ENCODE results near the gene UBIAD1. TPM values are rescaled to one million over a fixed set of nuclear protein-coding genes. Genes with fewer than 3 reads are reported as not detected.

UBIAD1 gene
- total and polyA plus RNA-seq, 10 of the 15 experiments (the other 5 are each of a cell fraction or from before 2014, with no cell fraction given), result 4.5 to 23.8 (median 16.0) TPM

GRCh38 chr1:11262171-11263049, 10.6 kb upstream of the UBIAD1 start, which contains the start of gene MTOR (continued):
- TF ChIP-seq MLLT1 (IDR thresholded peaks at IDR 0.05) (0 out of 2 replicates have a peak, but pooled peaks have one; percentile 43), NRF1 (conservative IDR thresholded peaks at IDR 0.05; ENCODE audit: low read depth, low read length) (no peak), MYC (IDR thresholded peaks at IDR 0.05; ENCODE audit: insufficient read depth, insufficient read length, insufficient replicate concordance, low read length, severe bottlenecking) (peak; percentile 34), ZNF207 (IDR thresholded peaks at IDR 0.05; ENCODE audit: borderline replicate concordance) (peak; percentile 94), JUND (IDR thresholded peaks at IDR 0.05; ENCODE audit: low read depth, low read length) (no peak), SMAD5 (IDR thresholded peaks at IDR 0.05; ENCODE audit: low read depth) (peak; percentile 35), IKZF1 (conservative IDR thresholded peaks at IDR 0.05) (peak; percentile 79), TCF12 (IDR thresholded peaks at IDR 0.05; ENCODE audit: low read depth, low read length) (0 out of 2 replicates have a peak, but pooled peaks have one; percentile 27), RAD21 (IDR thresholded peaks at IDR 0.05; ENCODE audit: insufficient read depth, low read depth, low read length) (peak; percentile 10; the same call in 1 of the 2 replicates), BCL11A (IDR thresholded peaks at IDR 0.05; ENCODE audit: low read depth, low read length) (no peak), POU2F2 (IDR thresholded peaks at IDR 0.05; ENCODE audit: borderline replicate concordance, low read depth, low read length) (peak; percentile 75; the same call in 1 of the 3 replicates), FOXK2 (IDR thresholded peaks at IDR 0.05) (no peak), TBL1XR1 (IDR thresholded peaks at IDR 0.05; ENCODE audit: low read depth, low read length) (no peak), ASH2L (IDR thresholded peaks at IDR 0.05; ENCODE audit: borderline replicate concordance, low read depth) (no peak), FOS (IDR thresholded peaks at IDR 0.05; ENCODE audit: borderline replicate concordance, extremely low read depth, insufficient read length) (peak; percentile 68), EGR1 (IDR thresholded peaks at IDR 0.05; ENCODE audit: borderline replicate concordance in 1 of 2, low read depth in 2 of 2, low read length in 2 of 2) (peak; percentile 7 to 63; a peak in 1 of 3 replicates), YY1 (IDR thresholded peaks at IDR 0.05; ENCODE audit: low read depth, low read length) (peak; percentile 86), NFXL1 (IDR thresholded peaks at IDR 0.05; ENCODE audit: borderline replicate concordance) (no peak), CTCF (IDR thresholded peaks at IDR 0.05 in 2 of 3, conservative IDR thresholded peaks at IDR 0.05 in 1 of 3; ENCODE audit: control insufficient read depth in 2 of 3, extremely low read depth in 1 of 3, insufficient read depth in 1 of 3, low read depth in 3 of 3, low read length in 3 of 3) (peak in 2 of 3 experiments; percentile 0 to 18; a peak in 1 of 6 replicates), RUNX3 (IDR thresholded peaks at IDR 0.05; ENCODE audit: low read length) (peak; percentile 66; the same call in 1 of the 2 replicates), PAX8 (IDR thresholded peaks at IDR 0.05) (no peak), CEBPZ (IDR thresholded peaks at IDR 0.05; ENCODE audit: low read depth, low read length) (peak; percentile 94), PML (IDR thresholded peaks at IDR 0.05; ENCODE audit: low read length) (peak; percentile 81), GABPA (IDR thresholded peaks at IDR 0.05; ENCODE audit: low read depth) (peak; percentile 100)

All from GM12878 (cell line).